ENCODE results near the gene RGS17. TPM values are rescaled to one million over a fixed set of nuclear protein-coding genes. Genes with fewer than 3 reads are reported as not detected.

The RGS17 gene
- total and polyA plus RNA-seq, 2 of the 13 experiments (the other 11 are each of a cell fraction or from before 2014, with no cell fraction given): 0.04 TPM; not detected in 1

DNA sequence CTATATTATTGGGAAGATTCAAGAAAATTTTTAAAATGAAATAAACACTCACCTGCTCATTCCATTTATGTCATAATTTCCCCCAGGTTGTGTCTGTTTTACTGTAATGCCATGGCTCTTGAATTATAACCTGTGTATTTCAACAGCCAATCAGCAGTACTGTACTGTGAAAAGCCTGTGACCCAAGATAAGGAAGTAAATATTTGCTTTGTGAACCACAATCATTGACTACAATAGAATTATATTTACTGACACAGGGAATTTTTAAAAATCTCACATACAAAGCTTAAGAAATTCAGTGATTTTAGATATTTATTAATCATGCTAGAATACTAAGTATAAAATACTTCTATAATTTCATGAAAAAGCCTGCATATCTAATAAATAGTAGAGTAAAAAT is 6.0 kb downstream of the RGS17 start:
- FAIRE-seq (no peak), ATAC-seq (no peak; the same call in 2 of the 3 replicates), DNase-seq (ENCODE audit: low spot score) (no peak)
- Histone ChIP-seq H3K4me2 (ENCODE audit: low read depth, low read length) (no peak overlapping the region), H3K27ac (ENCODE audit: extremely low read length, insufficient read depth, low read length) (no peak overlapping the region), H4K20me1 (ENCODE audit: insufficient read depth, low read length) (no peaks in the 10 kb centered on the region), H3K4me1 (ENCODE audit: insufficient read depth, low read length) (peaks cover 2% of the 10 kb centered on the region), H3K9ac (ENCODE audit: insufficient read depth, low read depth, low read length) (no peak overlapping the region), H3K9me3 (ENCODE audit: low read length) (no peaks in the 10 kb centered on the region), H3K36me3 (replicated peaks in 1 of 2; ENCODE audit: control insufficient read depth in 1 of 2, insufficient read depth in 2 of 2, low read length in 2 of 2) (no peaks in the 10 kb centered on the region), H2AFZ (ENCODE audit: low read length) (no peak overlapping the region), H3K4me3 (replicated peaks in 1 of 3; ENCODE audit: insufficient read depth in 1 of 3, low read depth in 2 of 3, low read length in 3 of 3) (no peak overlapping the region), H3K79me2 (ENCODE audit: insufficient read depth, low read length) (no peaks in the 10 kb centered on the region), H3K27me3 (ENCODE audit: control insufficient read depth in 1 of 2, insufficient read depth in 2 of 2, low read length in 2 of 2) (peaks cover under 1 to 31% of the 10 kb centered on the region in 2 experiments; a peak in 3 of 5 replicates)
- in situ Hi-C loops (cut with HindIII; ENCODE audit: extremely low pct_ligation_motif_present, low pct_unique_long_range_greater_than_20kb) (no loop called here), intact Hi-C loops (cut with micrococcal nuclease; ENCODE audit: unreplicated experiment) (no loop called here)
- ChIA-PET CTCF (ENCODE audit: low intra/inter-chr PET ratio, low total read pairs) (no interaction called here), POLR2A (no interaction called here)
- TF ChIP-seq RARG (CRISPR knock-in tag; IDR thresholded peaks at IDR 0.05; ENCODE audit: low read depth): no peak
- no peak for TF ChIP-seq SOX13 (IDR thresholded peaks at IDR 0.05)
- 0 out of 4 replicates have a peak, but pooled peaks of 1 of the 2 experiments have one; percentile 35 for TF ChIP-seq SOX13 (CRISPR knock-in tag; conservative IDR thresholded peaks at IDR 0.05 in 1 of 2, IDR thresholded peaks at IDR 0.05 in 1 of 2)
- no peak for TF ChIP-seq ZNF75D (CRISPR knock-in tag; IDR thresholded peaks at IDR 0.05; ENCODE audit: borderline replicate concordance)
- no peak for TF ChIP-seq NFE2 (CRISPR knock-in tag; IDR thresholded peaks at IDR 0.05)
- BruUV-seq (replicated peaks): no TSS peak

DNA sequence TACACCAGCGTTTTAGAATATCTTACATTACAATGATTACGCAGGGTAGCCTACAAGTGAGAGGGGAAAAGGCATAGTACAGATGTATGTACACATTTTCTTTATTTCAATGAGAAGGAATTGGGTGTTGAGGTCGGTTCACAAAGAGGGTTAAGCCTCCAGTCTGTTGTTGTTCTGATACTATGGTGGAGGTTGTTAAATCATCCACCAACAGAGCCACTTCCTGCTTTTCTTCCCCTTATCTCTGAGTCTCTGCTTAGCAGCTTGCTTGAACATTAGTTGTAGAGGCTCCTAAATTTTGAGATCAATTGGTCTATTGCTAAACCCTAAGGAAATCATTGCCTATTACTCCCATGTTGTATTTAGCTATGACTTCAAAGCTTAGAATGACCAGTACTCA is 7.3 kb downstream of the RGS17 start:
- ATAC-seq: no peak
- DNase-seq (ENCODE audit: low spot score): no peak
- ChIA-PET POLR2A (no interaction called here), CTCF (ENCODE audit: low intra/inter-chr PET ratio, low total read pairs) (no interaction called here)
- H4K20me1 ChIP-seq (ENCODE audit: insufficient read depth, low read length): no peaks in the 10 kb centered on the region
- no TSS peak for BruUV-seq (replicated peaks)
- 16% methylated on average over 3 of the region's 3 CpGs for WGBS (ENCODE audit: low lambda C conversion rate)
- no peaks in the 10 kb centered on the region for H3K36me3 ChIP-seq (replicated peaks in 1 of 2; ENCODE audit: control insufficient read depth in 1 of 2, insufficient read depth in 2 of 2, low read length in 2 of 2)
- no peak overlapping the region for H3K4me2 ChIP-seq (ENCODE audit: low read depth, low read length)
- TF ChIP-seq HNF4A (CRISPR knock-in tag; IDR thresholded peaks at IDR 0.05): no peak
- no peak for TF ChIP-seq CREM (IDR thresholded peaks at IDR 0.05)
- TF ChIP-seq CREM (CRISPR knock-in tag; IDR thresholded peaks at IDR 0.05): no peak
- TF ChIP-seq, protein P1, sequence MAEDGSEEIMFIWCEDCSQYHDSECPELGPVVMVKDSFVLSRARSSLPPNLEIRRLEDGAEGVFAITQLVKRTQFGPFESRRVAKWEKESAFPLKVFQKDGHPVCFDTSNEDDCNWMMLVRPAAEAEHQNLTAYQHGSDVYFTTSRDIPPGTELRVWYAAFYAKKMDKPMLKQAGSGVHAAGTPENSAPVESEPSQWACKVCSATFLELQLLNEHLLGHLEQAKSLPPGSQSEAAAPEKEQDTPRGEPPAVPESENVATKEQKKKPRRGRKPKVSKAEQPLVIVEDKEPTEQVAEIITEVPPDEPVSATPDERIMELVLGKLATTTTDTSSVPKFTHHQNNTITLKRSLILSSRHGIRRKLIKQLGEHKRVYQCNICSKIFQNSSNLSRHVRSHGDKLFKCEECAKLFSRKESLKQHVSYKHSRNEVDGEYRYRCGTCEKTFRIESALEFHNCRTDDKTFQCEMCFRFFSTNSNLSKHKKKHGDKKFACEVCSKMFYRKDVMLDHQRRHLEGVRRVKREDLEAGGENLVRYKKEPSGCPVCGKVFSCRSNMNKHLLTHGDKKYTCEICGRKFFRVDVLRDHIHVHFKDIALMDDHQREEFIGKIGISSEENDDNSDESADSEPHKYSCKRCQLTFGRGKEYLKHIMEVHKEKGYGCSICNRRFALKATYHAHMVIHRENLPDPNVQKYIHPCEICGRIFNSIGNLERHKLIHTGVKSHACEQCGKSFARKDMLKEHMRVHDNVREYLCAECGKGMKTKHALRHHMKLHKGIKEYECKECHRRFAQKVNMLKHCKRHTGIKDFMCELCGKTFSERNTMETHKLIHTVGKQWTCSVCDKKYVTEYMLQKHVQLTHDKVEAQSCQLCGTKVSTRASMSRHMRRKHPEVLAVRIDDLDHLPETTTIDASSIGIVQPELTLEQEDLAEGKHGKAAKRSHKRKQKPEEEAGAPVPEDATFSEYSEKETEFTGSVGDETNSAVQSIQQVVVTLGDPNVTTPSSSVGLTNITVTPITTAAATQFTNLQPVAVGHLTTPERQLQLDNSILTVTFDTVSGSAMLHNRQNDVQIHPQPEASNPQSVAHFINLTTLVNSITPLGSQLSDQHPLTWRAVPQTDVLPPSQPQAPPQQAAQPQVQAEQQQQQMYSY (CRISPR knock-in tag; IDR thresholded peaks at IDR 0.05): no peak
- TF ChIP-seq CBX1 (IDR thresholded peaks at IDR 0.05; ENCODE audit: low read depth): no peak
- no peak for TF ChIP-seq RFX3 (CRISPR knock-in tag; IDR thresholded peaks at IDR 0.05)
- no peak for TF ChIP-seq ZNF777 (CRISPR knock-in tag; IDR thresholded peaks at IDR 0.05)
- no peak for TF ChIP-seq MTF2 (CRISPR knock-in tag; IDR thresholded peaks at IDR 0.05; ENCODE audit: borderline replicate concordance)
- TF ChIP-seq ZNF3 (CRISPR knock-in tag; IDR thresholded peaks at IDR 0.05): no peak
- no peak for TF ChIP-seq NFE2L2 (IDR thresholded peaks at IDR 0.05; ENCODE audit: low read length)
- in situ Hi-C loops (cut with HindIII; ENCODE audit: extremely low pct_ligation_motif_present, low pct_unique_long_range_greater_than_20kb) (no loop called here), intact Hi-C loops (cut with micrococcal nuclease; ENCODE audit: unreplicated experiment) (no loop called here)
- H3K9ac ChIP-seq (ENCODE audit: insufficient read depth, low read depth, low read length): no peak overlapping the region
- no peak overlapping the region for H3K27ac ChIP-seq (ENCODE audit: extremely low read length, insufficient read depth, low read length)
- peaks cover 0 to 19% of the 10 kb centered on the region in 2 experiments; a peak in 3 of 5 replicates for H3K27me3 ChIP-seq (ENCODE audit: control insufficient read depth in 1 of 2, insufficient read depth in 2 of 2, low read length in 2 of 2)
- FAIRE-seq: no peak
- H3K4me3 ChIP-seq (replicated peaks in 1 of 3; ENCODE audit: insufficient read depth in 1 of 3, low read depth in 2 of 3, low read length in 3 of 3): no peak overlapping the region
- no peak overlapping the region for H2AFZ ChIP-seq (ENCODE audit: low read length)
- no peaks in the 10 kb centered on the region for H3K9me3 ChIP-seq (ENCODE audit: low read length)
- no peaks in the 10 kb centered on the region for H3K79me2 ChIP-seq (ENCODE audit: insufficient read depth, low read length)
- no peaks in the 10 kb centered on the region for H3K4me1 ChIP-seq (ENCODE audit: insufficient read depth, low read length)
